OCI-LY1 (cell line): ENCODE data around the gene ZCCHC7.
A peak's percentile ranks its signal among the peaks of the same experiment; 100 is the strongest.

Experiments
- H2AFZ ChIP-seq: fragments of 200-600 bp; sonication (generic), shearing (Covaris generic); 2 replicates; pipeline ENCODE4 v1.6.0; 2014; ENCODE audit warnings: antibody characterized with exemption, mild to moderate bottlenecking, low read length
- H3F3A ChIP-seq: fragments of 200-600 bp; sonication (generic), shearing (Covaris generic); 2 replicates; pipeline ENCODE4 v1.6.0; 2014; ENCODE audit warnings: mild to moderate bottlenecking, antibody characterized with exemption, low read length, moderate library complexity; ENCODE audit not compliant: insufficient read depth
- H3K27ac ChIP-seq: fragments of 200-600 bp; sonication (generic); 2 replicates; pipeline ENCODE4 v1.5.1; 2014; ENCODE audit warnings: low read length, mixed run types, mild to moderate bottlenecking, low read depth; ENCODE audit not compliant: poor library complexity, severe bottlenecking
- H3K27me3 ChIP-seq: fragments of 200-600 bp; sonication (generic); 2 replicates; pipeline ENCODE4 v1.6.0; 2014; ENCODE audit warnings: antibody characterized with exemption, mild to moderate bottlenecking, low read length, moderate library complexity; ENCODE audit not compliant: insufficient read depth
- H3K36me3 ChIP-seq: fragments of 200-600 bp; sonication (generic); 2 replicates; pipeline ENCODE4 v1.6.1; 2014; ENCODE audit warnings: mild to moderate bottlenecking, antibody characterized with exemption, low read length, moderate library complexity, mixed read lengths; ENCODE audit not compliant: insufficient read depth
- H3K4me1 ChIP-seq: fragments of 200-600 bp; sonication (generic); 2 replicates; pipeline ENCODE4 v1.5.1; 2014; ENCODE audit warnings: mild to moderate bottlenecking, low read length, moderate library complexity; ENCODE audit not compliant: insufficient read depth, severe bottlenecking
- H3K4me2 ChIP-seq: fragments of 200-600 bp; sonication (generic), shearing (Covaris generic); 2 replicates; pipeline ENCODE4 v1.6.1; 2014; ENCODE audit warnings: low read length
- H3K4me3 ChIP-seq: fragments of 200-600 bp; sonication (generic); 2 replicates; pipeline ENCODE4 v1.5.1; 2014; ENCODE audit warnings: low read length, low read depth, mild to moderate bottlenecking, mixed read lengths; ENCODE audit not compliant: poor library complexity, severe bottlenecking
- H3K79me2 ChIP-seq: fragments of 200-600 bp; shearing (Covaris generic); 2 replicates; pipeline ENCODE4 v1.6.1; 2016; ENCODE audit warnings: mixed run types, low read length, mixed read lengths; ENCODE audit not compliant: insufficient read depth
- H3K9ac ChIP-seq: fragments of 200-600 bp; sonication (generic), shearing (Covaris generic); 2 replicates; pipeline ENCODE4 v1.6.1; 2014; ENCODE audit warnings: mild to moderate bottlenecking, low read length, mixed read lengths
- H3K9me2 ChIP-seq: fragments of 200-600 bp; sonication (generic), shearing (Covaris generic); 2 replicates; pipeline ENCODE4 v1.6.1; 2014; ENCODE audit warnings: low read depth, mild to moderate bottlenecking, low read length, mixed read lengths
- H3K9me3 ChIP-seq: fragments of 200-600 bp; shearing (Covaris generic); 2 replicates; pipeline ENCODE4 v1.6.1; 2014; ENCODE audit warnings: low read length, mixed read lengths
- H4K20me1 ChIP-seq: fragments of 200-600 bp; sonication (generic), shearing (Covaris generic); 2 replicates; pipeline ENCODE4 v1.6.0; 2016; ENCODE audit warnings: mild to moderate bottlenecking, low read length; ENCODE audit not compliant: insufficient read depth
- EZH2 ChIP-seq: fragments of 200-600 bp; sonication (generic), shearing (Covaris generic); IDR thresholded peaks from 2 replicates; pipeline ENCODE4 v1.8.0; 2017; ENCODE audit warnings: borderline replicate concordance, mixed run types, mild to moderate bottlenecking, antibody characterized with exemption, low read length, moderate library complexity, mixed read lengths
- TF ChIP-seq, protein P1 (sequence below): fragments of 200-600 bp; sonication (generic), shearing (Covaris generic); IDR thresholded peaks from 2 replicates; pipeline ENCODE4 v1.5.1; 2017; ENCODE audit warnings: mild to moderate bottlenecking, antibody characterized with exemption, low read length, moderate library complexity, mixed read lengths

The ZCCHC7 gene

DNA sequence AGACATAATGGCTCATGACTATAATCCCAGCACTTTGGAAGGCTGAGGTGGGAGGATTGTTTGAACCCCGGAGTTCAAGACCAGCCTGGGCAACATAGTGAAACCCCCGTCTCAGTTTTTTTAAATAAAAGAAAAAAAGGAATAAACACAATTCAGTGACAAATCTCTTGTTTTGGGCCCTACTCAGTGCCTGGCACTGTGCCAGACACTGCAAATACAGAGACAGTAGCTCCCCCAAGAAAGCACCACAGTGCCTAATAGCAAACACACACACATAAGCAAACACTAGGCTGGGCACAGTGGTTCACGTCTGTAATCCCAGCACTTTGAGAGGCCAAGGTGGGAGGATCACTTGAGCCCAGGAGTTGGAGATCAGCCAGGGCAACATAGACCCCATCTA lies 252.5 kb downstream of the ZCCHC7 start:
- no peaks in the 10 kb centered on the region for H4K20me1 ChIP-seq
- H3K27ac ChIP-seq = peak overlapping the region; percentile 100
- no peaks in the 10 kb centered on the region for H3K27me3 ChIP-seq
- peak overlapping the region; percentile 80 for H3K9ac ChIP-seq
- H2AFZ ChIP-seq = no peak overlapping the region
- H3K4me2 ChIP-seq = peak overlapping the region; percentile 66; the same call in 1 of the 2 replicates
- no peaks in the 10 kb centered on the region for H3K79me2 ChIP-seq
- H3F3A ChIP-seq = peaks cover 10% of the 10 kb centered on the region; the same call in 1 of the 2 replicates
- no peaks in the 10 kb centered on the region for H3K36me3 ChIP-seq
- no peak overlapping the region for H3K4me3 ChIP-seq
- peaks cover 96% of the 10 kb centered on the region for H3K4me1 ChIP-seq
- H3K9me3 ChIP-seq = no peaks in the 10 kb centered on the region
- no peaks in the 10 kb centered on the region for H3K9me2 ChIP-seq
- no peak for TF ChIP-seq EZH2
- TF ChIP-seq, protein P1, sequence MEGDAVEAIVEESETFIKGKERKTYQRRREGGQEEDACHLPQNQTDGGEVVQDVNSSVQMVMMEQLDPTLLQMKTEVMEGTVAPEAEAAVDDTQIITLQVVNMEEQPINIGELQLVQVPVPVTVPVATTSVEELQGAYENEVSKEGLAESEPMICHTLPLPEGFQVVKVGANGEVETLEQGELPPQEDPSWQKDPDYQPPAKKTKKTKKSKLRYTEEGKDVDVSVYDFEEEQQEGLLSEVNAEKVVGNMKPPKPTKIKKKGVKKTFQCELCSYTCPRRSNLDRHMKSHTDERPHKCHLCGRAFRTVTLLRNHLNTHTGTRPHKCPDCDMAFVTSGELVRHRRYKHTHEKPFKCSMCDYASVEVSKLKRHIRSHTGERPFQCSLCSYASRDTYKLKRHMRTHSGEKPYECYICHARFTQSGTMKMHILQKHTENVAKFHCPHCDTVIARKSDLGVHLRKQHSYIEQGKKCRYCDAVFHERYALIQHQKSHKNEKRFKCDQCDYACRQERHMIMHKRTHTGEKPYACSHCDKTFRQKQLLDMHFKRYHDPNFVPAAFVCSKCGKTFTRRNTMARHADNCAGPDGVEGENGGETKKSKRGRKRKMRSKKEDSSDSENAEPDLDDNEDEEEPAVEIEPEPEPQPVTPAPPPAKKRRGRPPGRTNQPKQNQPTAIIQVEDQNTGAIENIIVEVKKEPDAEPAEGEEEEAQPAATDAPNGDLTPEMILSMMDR = no peak

DNA sequence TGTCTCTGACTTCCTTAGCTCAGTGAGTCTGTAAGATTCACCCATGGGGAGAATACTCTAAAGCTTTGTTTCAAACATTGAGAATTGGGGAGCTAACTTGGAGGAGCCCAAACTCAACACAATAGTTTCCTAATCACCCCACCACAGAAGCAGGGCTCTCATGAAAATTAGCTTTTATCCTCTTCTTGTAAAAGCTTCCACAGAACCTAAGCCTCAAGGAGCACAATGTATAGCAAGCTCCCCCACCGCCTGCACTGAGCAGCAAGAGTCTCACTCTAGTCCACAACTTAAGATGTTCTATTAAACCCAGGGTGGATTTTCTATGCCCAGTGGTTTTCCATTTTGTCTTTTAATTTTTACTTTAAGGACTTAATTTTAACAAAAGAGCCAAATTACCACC lies 253.2 kb downstream of the ZCCHC7 start:
- Histone ChIP-seq H3K9ac (peak overlapping the region; percentile 80), H3K27me3 (no peaks in the 10 kb centered on the region), H3K27ac (peak overlapping the region; percentile 100), H2AFZ (no peak overlapping the region), H3K79me2 (no peaks in the 10 kb centered on the region), H3K36me3 (no peaks in the 10 kb centered on the region), H3K4me3 (no peak overlapping the region), H4K20me1 (no peaks in the 10 kb centered on the region), H3K4me2 (peak overlapping the region; percentile 22), H3K9me2 (no peaks in the 10 kb centered on the region), H3F3A (peaks cover 10% of the 10 kb centered on the region; the same call in 1 of the 2 replicates), H3K4me1 (peaks cover 100% of the 10 kb centered on the region), H3K9me3 (no peaks in the 10 kb centered on the region)
- TF ChIP-seq EZH2 = no peak
- TF ChIP-seq, protein P1 = no peak

DNA sequence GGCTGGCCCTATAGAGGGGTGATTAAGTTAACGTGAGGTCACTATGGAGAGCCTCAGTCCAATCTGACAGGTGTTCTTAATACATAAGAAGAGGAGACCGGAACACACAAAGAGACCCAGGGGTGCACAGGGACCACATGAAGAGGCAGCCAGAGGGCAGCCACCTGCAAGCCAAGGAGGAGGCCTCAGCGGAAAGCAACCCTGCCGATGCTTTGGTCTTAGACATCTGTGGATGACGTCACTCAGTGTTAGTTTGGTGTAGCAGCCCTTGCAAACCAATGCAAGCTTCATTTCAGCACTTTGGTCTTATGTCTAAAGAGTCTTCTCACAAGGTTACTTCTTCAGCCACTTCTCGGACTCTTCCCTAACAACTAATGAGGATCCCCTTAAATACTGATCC lies 254.5 kb downstream of the ZCCHC7 start:
- no peak overlapping the region for H2AFZ ChIP-seq
- no peaks in the 10 kb centered on the region for H3K36me3 ChIP-seq
- peak overlapping the region; percentile 80 for H3K9ac ChIP-seq
- no peak for TF ChIP-seq EZH2
- TF ChIP-seq, protein P1 = peak; percentile 47
- peaks cover 10% of the 10 kb centered on the region; the same call in 1 of the 2 replicates for H3F3A ChIP-seq
- H3K4me1 ChIP-seq = peaks cover 95% of the 10 kb centered on the region
- no peaks in the 10 kb centered on the region for H3K79me2 ChIP-seq
- H3K27me3 ChIP-seq = no peaks in the 10 kb centered on the region
- peak overlapping the region; percentile 100 for H3K27ac ChIP-seq
- H3K4me3 ChIP-seq = peak overlapping the region; percentile 20
- no peaks in the 10 kb centered on the region for H4K20me1 ChIP-seq
- H3K4me2 ChIP-seq = peak overlapping the region; percentile 43
- H3K9me3 ChIP-seq = no peaks in the 10 kb centered on the region
- no peaks in the 10 kb centered on the region for H3K9me2 ChIP-seq
